SK-N-MC (cell line): ENCODE data around the gene UGT1A9.

Experiments used
- EZH2 ChIP-seq: fragments of 200-600 bp; sonication (generic); IDR thresholded peaks from one replicate; pipeline ENCODE4 v1.6.1; 2017; ENCODE audit warnings: antibody characterized with exemption
- FOXP2 ChIP-seq: optimal IDR thresholded peaks from 2 replicates; pipeline ENCODE3; 2011; ENCODE audit warnings: mild to moderate bottlenecking, moderate library complexity; ENCODE audit not compliant: insufficient read depth; ENCODE audit errors: extremely low read length, control extremely low read depth
- POLR2AphosphoS5 ChIP-seq: IDR thresholded peaks from 2 replicates; pipeline ENCODE4 v1.6.1; 2012; ENCODE audit warnings: mild to moderate bottlenecking, low read depth, low read length, borderline replicate concordance

DNA sequence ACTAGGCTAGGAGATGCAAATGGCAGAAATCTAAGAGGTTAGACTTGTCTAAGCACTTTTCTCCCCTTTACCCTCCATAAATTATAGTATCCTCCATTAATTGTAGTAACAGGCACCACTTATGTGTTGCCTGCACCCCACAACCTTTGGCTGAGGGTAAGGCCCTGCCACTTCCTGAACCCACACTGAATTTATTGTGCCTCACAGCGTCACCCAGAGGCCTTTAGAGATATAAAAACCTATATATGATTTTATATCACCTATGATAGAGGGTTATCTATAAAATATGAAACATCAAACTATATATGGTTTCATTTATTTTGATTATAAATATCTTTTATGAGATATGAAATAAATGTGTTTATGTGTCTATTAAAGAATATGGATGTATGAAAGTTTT lies 2.6 kb downstream of the UGT1A9 start:
- no peak for TF ChIP-seq POLR2AphosphoS5
- TF ChIP-seq EZH2: no peak
- TF ChIP-seq FOXP2: no peak
